Cortex of kidney (tissue), 1 donor: Measurements from ENCODE around the gene FAM114A1.
"Not testable (repeated sequence)": the region's sequence is repeated elsewhere in the genome, so short reads cannot be mapped to it uniquely, and the experiment has no call there.

Source experiments
- DNase-seq: peaks from one replicate; lab custom pipeline; 2025; lab: John Stamatoyannopoulos, UW

The FAM114A1 gene

GRCh38 chr4:38967260-38968095 lies 99.9 kb downstream of the FAM114A1 start:
- DNase-seq: no peak

DNA sequence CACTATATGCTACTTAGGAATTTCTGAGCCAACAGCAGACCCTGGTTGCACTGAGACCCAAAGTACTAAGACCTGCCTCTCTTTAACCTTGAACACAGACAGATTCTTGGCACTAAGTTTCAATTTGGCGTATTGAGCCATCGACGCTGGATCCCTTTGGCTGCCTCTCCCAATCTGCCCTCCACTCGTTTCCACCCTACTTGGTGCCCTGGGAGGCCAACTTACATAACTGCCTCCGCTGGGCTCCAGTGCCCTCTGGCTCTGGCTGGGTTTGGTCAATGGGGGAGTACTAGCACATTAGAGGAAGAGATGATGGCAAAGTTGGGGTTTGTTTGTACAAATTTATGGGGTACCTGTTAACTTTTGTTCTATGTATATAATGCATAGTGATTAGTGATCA lies 101.1 kb downstream of the FAM114A1 start:
- no peak for DNase-seq

GRCh38 chr4:38976308-38976707 lies 108.7 kb downstream of the FAM114A1 start:
- DNase-seq: no peak

- no peak for DNase-seq
Observed at GRCh38 chr4:38979081-38979480, 111.5 kb downstream of the FAM114A1 start.

- DNase-seq: no peak
Observed at GRCh38 chr4:38979511-38980230, 112.1 kb downstream of the FAM114A1 start.

DNA sequence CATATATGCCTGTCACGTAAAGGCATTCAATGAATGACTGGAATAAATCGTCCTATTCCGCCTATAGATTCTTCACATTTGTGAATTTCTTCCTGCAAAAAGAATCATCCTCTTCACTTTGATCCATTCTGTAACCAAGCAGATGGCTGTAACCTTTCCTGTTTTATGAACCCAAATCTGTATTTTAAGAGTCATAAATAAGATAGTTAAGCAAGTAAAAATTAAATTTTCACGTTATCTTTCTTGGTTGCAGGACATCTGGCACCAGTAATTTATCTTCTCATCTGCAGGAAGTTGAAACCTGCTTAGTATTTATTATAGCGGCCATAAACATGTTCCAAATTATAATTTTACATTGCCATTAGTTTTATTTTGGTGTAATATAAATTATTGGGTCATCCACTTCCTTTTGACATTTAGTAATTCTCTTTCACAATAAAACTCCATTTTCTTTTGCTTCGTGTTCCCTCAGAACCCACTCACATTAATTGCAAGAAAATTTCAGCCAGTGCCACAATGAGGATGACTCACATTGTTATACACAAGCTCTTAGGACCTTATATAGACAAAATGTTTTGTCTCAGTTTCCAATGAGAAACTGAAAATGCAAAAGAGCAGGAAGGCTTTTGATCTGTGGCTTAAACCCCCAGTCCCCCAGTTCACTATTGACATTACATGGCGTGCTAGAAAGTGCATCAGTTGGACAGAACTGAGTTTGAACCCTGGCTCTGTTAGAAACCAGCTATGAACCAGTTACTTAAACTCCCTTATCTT lies 113.5 kb downstream of the FAM114A1 start:
- DNase-seq: no peak

DNA sequence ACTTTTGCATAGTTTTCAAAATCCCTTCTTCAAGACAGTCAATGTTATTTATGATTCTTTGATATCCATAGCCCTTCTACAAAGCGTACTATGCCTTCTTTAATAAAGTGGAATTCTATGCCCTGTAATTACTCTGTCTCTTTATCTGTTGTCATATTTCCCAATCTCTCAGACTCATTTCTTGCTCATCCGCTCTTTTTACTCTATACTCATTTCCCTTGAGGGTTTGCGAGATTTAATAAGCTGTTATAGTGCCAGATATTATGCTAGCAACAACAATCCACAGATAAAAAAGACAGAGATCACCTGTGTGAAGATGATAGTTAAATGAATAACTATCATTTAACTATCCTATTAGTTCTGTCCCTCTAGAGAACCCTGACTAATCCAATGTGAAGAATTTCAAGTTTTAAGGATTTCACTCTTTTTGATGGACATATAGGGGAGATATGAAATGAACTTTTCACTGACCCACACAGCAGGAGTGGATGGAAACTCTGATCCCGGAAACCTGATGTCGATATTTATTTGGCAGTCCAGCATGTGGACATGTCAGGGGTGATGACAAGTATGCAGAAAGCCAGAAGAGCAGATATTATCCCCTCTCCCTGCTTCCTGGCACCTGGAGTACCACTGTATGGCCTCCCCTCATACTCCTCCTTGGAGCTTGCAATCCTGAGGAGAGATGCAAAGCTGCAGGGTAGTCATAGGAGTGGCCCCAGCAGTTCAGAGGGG lies 114.9 kb downstream of the FAM114A1 start:
- no peak for DNase-seq

GRCh38 chr4:38983291-38983690 lies 115.7 kb downstream of the FAM114A1 start:
- DNase-seq: no peak

DNA sequence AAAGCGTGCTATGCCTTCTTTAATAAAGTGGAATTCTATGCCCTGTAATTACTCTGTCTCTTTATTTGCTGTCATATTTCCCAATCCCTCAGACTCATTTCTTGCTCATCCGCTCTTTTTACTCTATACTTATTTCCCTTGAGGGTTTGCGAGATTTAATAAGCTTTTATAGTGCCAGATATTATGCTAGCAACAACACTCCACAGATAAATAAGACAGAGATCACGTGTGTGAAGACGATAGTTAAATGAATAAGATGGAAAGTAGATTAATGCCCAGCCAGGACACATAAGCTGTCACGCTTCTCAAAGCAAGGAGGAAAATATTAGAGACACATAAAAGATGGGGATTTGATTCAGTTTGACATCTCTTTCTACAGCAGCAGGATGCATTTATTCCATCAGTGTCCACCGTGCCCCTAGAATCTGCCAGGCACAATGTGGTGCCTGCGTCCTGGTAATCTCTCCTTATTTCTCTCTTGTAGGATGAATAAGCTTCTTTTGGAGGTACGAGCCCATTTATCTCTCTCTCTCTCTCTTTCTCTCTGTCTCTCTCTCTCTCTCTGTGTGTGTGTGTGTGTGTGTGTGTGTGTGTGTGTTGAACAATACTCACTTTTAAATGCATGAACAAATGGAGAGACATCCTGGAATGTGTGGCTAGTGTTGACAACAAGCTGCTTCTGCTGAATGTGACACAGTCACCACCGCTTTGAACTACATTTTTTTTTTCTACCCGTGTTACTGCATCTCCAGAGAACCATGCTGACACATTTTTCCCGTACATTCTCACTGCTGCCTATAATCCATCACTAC lies 116.4 kb downstream of the FAM114A1 start:
- no peak for DNase-seq

DNA sequence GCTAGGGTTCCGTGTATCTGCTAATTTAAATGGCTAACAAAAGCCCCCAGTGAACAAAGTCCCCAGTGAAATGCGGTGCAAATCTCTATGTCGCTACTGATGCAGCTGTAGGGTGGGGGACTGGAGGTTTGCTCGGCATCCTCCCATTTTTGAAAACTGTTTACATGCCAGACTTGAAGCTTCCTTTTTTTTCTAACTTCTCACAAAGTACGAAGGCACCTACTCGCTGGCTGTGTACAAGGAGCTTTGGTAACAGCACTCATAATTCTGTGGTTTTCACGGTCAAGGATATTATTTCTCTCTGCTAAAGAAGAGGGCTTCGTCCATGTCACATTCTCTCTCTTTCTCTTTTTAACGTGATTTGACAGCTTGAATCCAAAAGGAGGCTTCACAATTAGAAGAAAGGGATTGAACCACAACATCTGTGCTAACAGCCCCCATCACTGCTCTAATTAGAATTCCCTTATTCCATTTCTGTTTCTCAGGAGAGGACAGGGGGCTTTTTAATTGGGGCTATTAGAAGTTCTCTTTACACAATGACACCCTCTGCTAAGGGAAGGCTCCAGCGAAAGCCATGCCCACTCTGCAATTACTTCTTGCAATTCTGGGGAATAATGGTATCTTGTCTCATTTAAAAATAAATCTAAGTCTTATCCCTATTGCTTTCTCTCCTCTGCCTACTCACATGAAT lies 117.9 kb downstream of the FAM114A1 start:
- DNase-seq: no peak

- DNase-seq: no peak
Observed at GRCh38 chr4:38987491-38987890, 119.9 kb downstream of the FAM114A1 start.

GRCh38 chr4:38988353-38988752 lies 120.7 kb downstream of the FAM114A1 start:
- not testable (repeated sequence) for DNase-seq

GRCh38 chr4:38989487-38989886 lies 121.9 kb downstream of the FAM114A1 start:
- no peak for DNase-seq

DNA sequence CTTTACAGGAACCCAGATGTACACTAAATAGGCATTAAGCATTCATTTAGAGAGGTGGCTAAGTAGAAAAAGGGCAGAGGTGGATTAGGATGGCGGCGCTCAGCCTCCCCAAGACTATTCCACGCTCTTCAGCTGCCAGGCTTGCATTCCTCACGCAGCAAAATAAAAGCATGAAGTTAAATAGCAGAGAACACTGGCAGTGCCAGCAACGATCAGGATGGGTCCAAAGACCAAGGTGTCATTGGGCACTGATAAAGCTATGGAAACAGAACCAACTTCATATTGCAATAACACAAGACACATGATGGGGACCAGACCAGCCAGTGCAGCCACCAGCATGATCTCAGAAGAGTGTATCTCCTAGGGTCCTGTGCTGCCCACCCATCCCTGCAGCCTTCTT lies 122.6 kb downstream of the FAM114A1 start:
- no peak for DNase-seq

GRCh38 chr4:38993683-38994082 lies 126.1 kb downstream of the FAM114A1 start:
- no peak for DNase-seq

DNA sequence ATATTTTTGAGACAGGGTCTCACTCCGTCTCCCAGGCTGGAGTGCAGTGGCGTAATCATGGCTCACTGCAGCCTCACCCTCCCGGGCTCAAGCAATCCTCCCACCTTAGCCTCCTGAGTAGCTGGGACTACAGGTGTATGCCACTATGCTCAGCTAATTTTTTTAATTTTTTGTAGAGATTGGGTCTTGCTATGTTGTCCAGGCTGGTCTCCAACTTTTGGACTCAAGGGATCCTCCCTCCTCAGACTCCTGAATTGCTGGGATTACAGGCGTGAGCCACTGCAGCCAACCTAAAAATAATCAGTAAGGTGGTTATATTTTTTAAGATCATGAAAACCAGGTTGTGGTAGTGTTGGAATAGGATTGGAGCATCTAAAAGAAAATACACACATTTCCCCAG lies 126.5 kb downstream of the FAM114A1 start:
- DNase-seq: no peak
